Stimulated activated CD4-positive, alpha-beta T cell treated with anti-CD3 and anti-CD28 coated beads, Interleukin-2, amount 100 ng/mL, for 4 hours (primary cell): Measurements from ENCODE around the gene TSHZ1.

Experiments used
- DNase-seq: peaks from one replicate; pipeline ENCODE4 v3.0.0-alpha.2; 2020; ENCODE audit warnings: low read depth

The TSHZ1 gene

DNA sequence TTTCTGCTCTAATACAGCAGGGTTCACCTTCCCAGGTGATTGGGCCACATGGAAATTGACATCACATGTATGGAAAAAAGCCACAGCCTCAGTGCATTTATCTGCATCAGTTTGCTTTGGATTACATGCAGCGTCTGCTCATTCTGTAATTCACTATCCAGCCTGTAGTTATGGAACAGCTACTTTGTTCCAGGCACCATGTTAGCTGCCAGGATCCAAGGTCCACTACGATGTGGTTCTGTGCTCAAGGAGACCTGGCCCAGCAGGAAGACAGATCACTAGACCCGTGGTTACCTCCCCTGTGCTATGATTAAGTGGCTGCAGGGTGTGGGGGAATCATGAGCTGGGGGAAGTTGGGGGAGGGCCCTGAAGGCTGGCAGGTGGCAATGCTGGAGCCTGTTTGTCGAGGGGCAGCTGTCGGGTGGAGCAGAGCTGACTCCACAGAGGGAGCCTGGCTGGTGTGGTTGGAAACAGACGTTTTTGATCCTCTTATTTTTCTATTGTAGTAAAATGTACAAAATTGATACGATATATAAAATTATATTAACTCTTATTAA lies 58.6 kb downstream of the TSHZ1 start:
- DNase-seq = no peak

DNA sequence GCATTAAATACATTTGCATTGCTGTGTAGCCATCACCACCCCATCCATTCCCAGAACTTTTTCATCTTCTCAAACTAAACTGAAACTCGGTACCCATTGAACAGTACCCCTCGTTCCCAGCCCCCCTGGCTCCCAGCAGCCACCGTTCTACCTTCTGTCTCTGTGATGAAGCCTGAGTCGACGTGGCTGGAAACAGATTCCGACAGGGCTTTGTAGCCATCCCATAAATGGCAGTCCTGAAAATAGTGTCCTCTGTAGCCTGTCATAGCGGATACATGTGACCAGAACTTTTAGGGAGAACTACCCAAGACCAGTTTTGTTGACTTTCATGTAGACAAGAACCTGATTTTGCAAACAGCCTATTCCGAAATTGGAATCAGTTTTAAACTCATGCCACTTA lies 59.1 kb downstream of the TSHZ1 start:
- DNase-seq = no peak

DNA sequence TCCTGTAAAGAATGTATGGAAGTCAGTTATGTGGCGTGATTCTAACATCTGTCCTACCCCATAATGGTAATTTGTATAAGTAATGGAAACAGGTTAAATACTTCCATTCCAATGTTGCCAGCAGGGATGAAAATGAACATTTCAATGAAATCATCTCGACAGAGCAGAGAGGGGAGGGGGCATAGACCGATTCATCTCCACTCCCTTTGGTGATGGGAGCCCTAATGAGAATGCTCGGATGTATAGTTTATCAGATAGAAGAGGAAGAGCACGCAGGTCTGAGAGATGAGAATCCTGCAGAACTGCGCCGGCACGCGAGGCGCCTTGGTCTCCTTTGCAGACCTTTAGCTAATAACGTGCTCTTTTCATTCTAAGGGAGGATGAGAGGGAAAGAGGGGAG lies 61.4 kb downstream of the TSHZ1 start:
- no peak for DNase-seq

DNA sequence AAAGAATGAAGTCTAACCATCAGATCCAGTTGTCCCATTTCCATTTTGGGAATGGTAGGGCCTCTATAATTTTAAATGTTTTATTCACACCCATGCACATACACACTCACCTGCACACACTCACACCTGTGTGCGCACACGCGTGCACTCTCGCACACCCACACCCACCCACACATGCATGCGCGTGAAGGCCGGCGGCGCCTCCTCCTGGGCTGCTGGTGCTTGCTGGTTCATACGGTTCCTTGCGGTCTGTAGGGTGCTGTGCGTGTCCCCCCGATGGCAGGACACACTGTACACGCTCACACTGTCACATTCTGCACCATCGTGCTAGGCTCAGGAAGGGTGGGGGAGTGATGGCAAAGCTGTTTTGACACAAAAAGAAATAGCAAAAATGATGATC lies 63.2 kb downstream of the TSHZ1 start:
- no peak for DNase-seq

DNA sequence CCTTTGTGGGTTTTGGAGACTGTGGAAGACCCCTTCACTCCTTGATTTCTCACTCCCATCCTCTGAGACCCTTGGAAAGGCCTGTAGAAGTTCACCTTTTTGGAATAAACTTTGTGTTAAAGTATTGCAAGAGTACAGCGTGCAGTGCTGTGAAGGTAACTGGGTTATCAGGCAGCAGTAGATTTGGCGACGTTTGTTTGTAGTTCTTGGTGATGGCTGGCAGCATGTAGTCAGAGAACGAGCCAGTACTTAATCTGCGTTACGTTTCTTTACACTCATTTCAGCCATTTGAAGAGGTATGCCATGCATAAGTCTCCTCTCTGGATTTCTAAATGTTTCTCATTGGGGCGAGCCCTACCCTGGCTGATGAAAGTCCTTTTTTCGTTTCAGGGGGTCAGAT lies 64.6 kb downstream of the TSHZ1 start:
- DNase-seq = no peak

DNA sequence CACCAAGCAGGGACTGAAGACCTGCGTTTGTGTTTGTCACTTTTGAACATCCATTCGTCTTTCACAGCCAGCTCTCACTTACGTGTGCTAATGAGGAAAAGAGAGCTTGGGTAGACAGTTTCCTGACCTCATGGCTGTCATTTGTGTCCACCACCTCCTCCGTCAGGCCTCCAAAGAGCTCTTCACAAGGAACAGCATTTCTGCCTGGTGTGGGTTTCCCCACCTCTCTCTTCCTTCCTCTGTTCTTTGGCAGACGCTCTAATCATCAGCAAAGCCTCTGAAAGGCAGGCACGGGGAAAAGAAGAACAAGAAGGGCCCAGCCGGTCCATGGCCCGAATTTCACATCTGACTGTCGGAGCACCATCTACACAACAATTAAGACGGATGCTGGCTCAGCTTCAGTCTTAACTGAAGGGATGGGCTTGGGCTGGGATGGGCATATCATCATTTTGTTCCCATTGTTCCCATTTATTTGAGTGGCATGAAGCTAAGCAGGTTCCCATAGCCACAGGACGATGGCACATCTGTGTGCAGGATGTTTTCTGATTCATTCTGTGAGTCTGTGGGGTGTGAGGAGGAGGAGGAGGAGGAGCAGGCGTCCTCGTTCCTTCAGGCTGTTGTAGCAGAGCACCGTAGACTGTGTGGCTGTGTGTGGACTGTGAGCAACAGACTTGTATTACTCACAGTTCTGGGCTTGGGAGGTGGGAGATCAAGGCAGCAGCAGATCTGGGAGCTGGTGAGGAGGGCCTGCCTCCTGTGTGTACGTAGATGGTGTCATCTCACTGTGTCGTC lies 66.4 kb downstream of the TSHZ1 start:
- no peak for DNase-seq

DNA sequence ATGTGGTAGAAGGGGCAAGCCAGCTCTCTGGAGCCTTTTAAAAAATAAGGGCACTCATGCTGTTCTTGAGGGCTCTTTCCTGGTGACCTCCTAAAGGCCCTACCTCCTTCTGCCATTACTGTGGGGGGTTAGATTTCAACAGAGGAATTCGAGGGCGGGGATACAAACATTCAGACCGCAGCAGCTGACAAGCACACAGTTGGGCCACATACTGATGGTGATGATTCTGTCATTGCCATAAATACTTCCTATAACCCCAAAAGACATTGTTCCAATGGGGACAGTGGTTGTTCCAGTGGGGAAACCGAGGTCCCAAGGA lies 67.0 kb downstream of the TSHZ1 start:
- DNase-seq = no peak

DNA sequence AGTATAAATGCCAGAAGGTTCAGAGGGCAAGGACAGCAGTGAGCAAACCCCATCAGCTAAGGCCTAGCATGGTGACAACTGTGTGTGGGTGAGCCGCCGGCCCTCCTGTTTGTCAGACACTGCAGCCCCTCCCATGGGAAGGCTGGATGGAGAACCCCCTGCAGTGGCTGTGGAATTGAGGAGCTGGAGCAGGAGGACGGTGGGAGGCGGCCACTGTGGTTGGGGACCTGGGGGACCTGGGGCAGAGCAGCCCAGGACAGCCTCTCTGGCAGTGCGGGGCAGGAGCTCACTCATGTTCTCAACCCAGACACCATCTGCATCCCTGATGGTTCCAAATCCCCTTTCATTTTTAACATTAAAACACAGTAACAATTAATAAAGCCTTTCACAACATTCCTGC lies 68.8 kb downstream of the TSHZ1 start:
- no peak for DNase-seq

DNA sequence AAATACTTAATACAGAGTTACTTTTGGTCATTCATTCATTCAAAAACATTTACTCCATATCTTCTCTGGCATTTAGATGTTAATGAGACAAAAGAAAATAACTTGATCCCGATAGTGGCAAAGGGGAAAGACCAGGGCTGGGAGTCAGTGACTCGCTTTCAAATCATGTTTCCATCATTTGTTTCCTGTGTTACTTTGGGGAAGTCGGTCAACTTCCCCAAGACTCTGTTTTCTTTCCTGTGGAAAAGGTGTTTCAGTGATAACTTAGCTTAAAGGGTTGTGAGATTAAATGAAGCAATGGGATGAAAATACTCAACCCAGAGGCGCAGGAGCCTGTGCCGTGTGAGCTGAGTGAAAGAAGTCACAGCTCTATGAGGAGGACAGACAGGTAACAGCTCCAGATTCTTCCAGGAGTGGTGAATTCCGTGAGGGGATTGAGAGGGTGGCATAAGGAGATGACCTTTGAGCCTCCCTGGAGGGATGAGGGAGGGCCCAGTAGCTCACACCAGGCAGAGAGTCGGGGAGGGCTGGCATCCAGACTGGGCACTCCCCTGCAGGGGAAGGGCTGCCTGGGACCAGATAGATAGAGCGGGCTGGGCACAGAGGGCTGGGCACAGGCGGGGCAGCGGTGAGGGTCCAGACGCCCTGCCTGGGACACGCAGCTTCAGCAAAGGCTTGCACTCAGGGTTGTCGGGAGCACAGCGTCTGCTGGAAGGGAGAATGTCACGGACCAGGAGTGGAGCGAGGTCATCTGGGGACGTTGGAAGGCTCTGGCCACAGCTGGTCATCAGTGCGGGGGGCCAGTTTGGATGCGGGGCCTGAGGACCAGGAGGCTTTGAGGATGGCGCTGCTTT lies 70.1 kb downstream of the TSHZ1 start:
- no peak for DNase-seq

DNA sequence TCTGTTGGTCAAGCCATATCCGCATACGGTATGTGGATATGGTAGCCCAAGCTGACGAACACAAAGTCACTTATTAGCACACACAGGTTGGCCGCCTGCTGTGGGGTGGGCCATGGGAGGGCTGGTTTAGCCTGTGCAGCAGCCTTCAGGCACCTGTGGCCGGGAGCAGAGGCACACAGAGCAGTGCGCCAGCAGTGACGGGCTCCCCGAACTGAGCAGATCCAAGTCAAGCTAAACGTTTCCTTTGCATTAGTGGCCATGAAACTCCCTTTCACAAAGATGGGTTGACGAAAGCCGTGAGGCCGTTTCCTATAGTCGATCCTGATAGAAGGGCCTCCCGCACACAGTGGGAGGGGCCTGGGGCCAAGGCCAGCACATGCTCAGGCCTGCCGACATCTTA lies 72.1 kb downstream of the TSHZ1 start:
- DNase-seq = no peak

DNA sequence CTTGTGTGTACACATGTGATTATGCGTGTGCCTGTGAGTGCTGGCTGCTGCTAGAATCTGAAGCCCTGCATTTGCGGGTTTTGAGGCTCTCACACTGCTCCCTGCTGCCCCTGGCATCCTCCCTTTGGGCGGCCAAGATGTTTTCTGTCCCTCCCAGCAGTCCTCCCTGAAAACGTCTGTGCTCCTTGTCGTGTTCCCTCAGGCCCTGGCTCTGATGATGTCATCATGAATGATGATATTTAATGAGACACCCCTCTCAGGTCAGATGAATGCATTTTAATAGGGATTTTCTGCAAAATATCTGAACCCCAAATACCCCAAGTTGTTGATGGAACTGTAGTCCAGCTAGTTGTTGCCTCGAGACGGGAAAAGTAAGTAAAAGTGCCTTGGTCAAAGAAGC lies 73.1 kb downstream of the TSHZ1 start:
- no peak for DNase-seq

DNA sequence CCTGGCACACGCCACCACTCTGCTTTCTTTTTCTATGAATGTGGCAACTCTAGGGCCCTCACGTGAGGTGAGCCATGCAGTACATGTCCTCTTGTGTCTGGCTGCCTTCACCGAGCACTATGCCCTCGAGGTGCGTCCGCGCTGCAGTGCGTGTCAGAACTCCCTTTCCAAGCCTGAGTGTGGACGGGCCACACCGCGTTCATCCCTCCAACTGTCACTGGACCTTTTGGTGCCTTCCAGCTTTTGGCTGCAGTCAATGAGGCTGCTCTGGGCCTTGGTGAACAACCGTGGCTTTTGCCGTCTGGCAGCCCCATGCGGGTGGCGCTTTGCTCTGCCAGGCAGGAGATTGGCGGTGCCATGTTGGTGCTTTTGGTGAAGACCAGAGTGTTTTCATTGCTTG lies 74.0 kb downstream of the TSHZ1 start:
- no peak for DNase-seq

DNA sequence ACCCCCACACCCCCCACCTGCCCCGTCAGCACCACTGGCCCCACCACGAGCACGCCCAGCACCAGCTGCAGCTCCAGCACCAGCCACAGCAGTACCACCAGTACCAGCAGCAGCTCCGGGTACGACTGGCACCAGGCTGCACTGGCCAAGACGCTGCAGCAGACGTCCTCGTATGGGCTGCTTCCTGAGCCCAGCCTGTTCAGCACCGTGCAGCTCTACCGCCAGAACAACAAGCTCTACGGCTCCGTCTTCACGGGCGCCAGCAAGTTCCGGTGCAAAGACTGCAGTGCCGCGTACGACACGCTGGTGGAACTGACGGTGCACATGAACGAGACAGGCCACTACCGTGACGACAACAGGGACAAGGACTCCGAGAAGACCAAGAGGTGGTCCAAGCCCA lies 75.3 kb downstream of the TSHZ1 start:
- DNase-seq = no peak

DNA sequence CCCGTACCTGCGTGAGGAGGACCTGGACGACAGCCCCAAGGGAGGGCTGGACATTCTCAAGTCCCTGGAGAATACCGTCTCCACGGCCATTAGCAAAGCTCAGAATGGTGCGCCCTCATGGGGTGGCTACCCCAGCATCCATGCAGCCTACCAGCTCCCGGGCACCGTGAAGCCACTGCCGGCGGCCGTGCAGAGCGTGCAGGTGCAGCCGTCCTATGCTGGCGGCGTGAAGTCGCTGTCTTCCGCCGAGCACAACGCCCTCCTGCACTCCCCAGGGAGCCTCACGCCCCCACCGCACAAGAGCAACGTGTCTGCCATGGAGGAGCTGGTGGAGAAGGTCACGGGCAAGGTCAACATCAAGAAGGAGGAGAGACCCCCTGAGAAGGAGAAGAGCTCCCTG lies 76.4 kb downstream of the TSHZ1 start:
- no peak for DNase-seq

DNA sequence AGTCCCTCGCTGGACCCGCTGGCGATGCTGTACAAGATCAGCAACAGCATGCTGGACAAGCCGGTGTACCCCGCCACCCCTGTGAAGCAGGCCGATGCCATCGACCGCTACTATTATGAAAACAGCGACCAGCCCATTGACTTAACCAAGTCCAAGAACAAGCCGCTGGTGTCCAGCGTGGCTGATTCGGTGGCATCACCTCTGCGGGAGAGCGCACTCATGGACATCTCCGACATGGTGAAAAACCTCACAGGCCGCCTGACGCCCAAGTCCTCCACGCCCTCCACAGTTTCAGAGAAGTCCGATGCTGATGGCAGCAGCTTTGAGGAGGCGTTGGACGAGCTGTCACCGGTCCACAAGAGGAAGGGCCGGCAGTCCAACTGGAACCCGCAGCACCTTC lies 77.1 kb downstream of the TSHZ1 start:
- DNase-seq = no peak

DNA sequence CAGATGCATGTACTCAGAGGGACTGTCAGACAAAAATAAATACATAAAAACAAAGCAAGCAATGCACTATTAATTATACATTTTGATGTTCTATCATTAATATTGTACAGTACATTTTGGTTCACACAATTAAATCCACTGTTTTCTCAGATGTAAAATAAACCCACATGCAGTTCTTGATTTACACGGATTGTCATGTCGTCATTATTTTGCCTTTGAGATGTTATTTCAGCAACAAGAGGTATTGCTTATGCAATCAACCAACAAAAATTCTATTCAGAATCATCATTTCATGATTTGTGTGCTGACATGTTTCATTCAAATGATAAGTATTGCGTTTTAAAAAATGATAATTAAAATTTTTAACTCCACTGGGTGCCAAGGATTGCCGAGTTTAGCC lies 79.2 kb downstream of the TSHZ1 start:
- no peak for DNase-seq

DNA sequence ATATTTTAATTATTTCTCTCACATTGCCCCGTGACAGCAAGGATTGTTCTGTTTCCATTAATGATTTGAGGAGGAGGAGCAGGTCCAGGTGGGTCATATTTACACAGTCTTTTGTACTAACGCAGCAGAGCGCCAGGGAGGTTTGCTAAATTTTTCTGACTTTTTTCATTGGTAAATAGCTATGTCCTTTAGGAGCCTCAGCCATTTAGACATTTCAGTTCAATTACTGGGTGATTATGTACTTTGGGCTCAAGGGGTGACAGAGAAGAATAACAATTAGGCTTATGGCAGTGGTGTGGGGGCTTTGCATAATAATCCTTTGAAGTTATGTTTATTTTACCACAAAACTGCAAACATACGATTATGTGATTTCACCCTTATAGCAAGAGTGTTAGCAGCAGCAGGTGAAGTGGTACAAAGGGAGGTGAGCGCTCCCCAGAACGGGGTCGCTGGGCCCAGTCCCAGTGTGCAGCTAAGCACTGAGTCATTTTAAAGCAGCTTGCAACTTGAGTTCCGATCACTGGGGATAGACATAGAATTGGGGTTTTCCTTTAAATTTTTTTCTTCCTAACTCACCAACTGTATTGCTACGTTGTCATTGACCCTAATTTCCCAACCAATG lies 80.3 kb downstream of the TSHZ1 start:
- DNase-seq = no peak

DNA sequence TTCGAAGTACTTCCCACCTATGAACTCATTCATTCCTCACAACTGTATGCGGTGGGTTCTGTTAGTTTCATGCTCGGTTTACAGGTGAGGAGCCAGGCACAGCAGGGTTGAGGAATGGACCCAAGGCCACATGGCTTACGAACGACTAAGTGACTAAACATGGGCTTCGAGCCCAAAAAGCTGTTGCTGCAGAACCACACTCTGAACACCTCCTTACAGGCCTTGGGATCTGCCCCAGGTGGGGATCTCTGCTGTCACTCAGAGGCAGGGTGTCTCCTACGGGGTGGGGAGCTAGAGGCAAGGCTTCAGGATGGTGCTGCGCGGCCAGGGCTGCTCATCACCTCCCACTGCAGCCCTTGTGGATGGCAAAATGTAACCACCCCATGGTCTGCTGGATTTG lies 80.9 kb downstream of the TSHZ1 start:
- no peak for DNase-seq

DNA sequence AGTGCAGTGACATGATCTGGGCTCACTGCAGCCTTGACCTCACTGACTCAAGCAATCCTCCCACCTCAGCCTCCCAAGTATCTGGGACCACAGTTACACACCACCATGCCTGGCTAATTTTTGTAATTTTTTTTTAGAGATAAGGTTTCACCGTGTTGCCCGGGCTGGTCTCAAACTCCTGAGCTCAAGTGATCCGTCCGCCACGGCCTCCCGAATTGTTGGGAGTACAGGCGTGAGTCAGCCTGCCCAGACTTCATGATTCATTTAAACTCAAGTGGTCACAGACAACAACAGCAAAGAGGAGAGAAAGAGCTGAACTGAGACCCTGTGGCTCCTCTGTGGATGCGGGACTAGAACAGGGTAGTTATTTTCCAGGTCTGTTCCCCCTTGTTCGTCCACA lies 83.0 kb downstream of the TSHZ1 start:
- no peak for DNase-seq

DNA sequence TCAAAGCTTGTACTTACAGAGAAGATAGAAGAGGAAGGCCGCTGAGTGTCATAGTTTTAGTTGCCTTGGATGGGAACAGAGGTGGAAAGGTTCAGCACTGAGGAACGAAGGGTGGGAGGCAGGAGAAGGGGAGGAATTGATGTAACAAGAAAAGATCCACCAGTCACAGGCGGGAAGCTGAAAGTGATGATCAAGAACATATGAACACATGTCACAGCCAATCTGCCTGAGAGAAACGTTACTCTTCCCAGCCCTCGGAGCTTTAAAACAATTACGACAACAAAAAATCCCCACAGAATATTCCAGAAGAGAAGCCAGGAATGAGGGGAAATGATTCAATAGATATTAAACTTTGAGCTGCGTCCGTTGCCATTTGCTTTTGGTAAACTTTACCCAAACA lies 87.1 kb downstream of the TSHZ1 start:
- DNase-seq = no peak

DNA sequence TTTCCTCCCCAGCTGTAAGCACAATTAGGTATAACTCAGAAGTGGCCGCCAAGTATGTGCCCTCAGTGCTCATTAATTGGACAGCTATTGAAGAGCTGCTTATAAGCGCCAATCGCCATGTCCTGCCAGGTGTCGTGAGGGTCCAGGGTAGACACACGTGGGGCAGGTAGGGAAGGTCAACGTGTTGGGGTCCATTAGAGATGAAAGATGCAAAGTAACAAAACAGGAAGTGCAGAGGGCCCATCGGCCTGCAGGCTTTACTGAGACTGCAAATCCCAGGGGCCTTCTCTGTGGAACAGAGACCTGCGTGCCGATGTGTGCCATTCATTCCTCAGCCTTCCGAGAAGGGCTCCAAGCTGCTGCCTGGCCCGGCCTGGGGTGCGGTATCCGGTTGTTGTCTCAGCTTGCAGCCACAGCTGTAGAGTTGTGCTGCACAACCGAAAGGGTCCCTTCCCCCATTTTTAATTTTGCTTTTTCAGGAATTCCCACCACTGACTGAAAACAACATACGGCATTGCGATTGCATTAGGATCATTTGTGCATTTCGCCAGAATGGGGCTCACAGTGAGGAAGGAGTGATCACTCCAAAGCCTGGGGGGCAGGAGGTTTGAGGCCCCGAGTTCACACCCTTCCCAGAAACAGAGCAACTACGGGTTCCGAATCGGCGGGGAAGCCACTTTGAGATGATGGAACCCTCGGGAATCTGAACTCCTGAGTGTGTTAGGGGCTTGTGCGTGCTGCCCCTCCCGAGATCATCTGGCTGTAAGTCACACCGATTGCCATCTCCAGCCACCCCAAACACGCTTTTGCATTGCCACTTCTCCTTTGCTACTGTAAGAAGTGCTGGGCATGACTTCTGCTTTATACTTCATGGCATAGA lies 94.3 kb downstream of the TSHZ1 start:
- no peak for DNase-seq

DNA sequence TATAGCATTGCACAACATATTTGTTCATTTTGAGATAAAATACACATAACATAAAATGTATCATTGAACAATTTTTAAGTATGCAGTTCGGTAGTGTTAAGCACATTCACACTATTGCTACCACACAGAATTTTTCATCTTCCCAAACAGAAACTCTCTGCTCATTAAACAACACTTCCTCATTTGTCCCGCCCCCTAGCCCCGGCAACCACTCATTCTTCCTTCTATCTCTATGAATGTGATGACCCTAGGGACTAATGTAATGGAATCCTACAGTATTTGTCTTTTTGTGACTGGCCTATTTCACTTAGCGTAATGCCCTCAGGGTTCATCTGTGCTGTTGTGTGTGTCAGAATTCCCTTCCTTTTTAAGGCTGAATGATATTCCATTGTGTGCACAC lies 95.4 kb downstream of the TSHZ1 start:
- DNase-seq = no peak
